HepG2 (cell line): ENCODE results near the gene CNKSR3. TPM values are rescaled to one million over a fixed set of nuclear protein-coding genes. Genes with fewer than 3 reads are reported as not detected.

Experiments used
- ATAC-seq: fragments of 200-7000 bp; cut with Tn5 transposase; 3 replicates; pipeline ENCODE4 v1.9.1; 2020; ENCODE audit warnings: mild to moderate bottlenecking, moderate library complexity
- Bru-seq: library from RNA; stranded (reverse); fragments of 400-500 nt; gene quantifications from one replicate; lab custom pipeline; 2021; lab: Mats Ljungman, UMichigan
- BruChase-seq, 2 experiments: library from RNA; stranded (reverse); fragments of 400-500 nt; gene quantifications; one replicate each; lab custom pipeline; 2021; lab: Mats Ljungman, UMichigan
- BruUV-seq: library from RNA; stranded (reverse); fragments of 400-500 nt; replicated peaks from 2 replicates; lab custom pipeline; 2021; lab: Mats Ljungman, UMichigan
- CTCF ChIA-PET: fragments of 300-600 bp; formaldehyde crosslinking; extraction: SDS; loops from one replicate; lab custom pipeline; 2021; ENCODE audit warnings: low total read pairs, inconsistent platforms, low intra/inter-chr PET ratio; lab: Yijun Ruan, JAX
- POLR2A ChIA-PET: fragments of 350-600 bp; sonication (Branson Sonifier 250); formaldehyde crosslinking; loops from one replicate; lab custom pipeline; 2020; ENCODE audit warnings: antibody characterized with exemption, inconsistent platforms; lab: Yijun Ruan, JAX
- DNase-seq: peaks from one replicate; pipeline ENCODE4 v3.0.0-alpha.2; 2015; ENCODE audit warnings: low spot score
- FAIRE-seq: peaks from 3 replicates; lab custom pipeline; 2011; peaks lifted over from hg19 to GRCh38; lab: Jason Lieb, UNC
- H2AFZ ChIP-seq: one replicate; pipeline ENCODE4 v1.6.1; 2011; ENCODE audit warnings: low read length, inconsistent platforms
- H3K27ac ChIP-seq: fragments of 300-600 bp; 3 replicates; pipeline ENCODE4 v1.8.0; 2011; ENCODE audit warnings: mixed run types, mild to moderate bottlenecking, mixed read lengths, low read length, inconsistent platforms; ENCODE audit not compliant: insufficient read depth; ENCODE audit errors: extremely low read length
- H3K27me3 ChIP-seq, 2 experiments: fragments of 200-600 bp in 1 of 2; 2 replicates in 1 of 2; 3 replicates in 1 of 2; pipeline versions ENCODE4 v1.6.0 to v1.8.0; 2011; ENCODE audit warnings: low read length in 2 of 2, mild to moderate bottlenecking in 2 of 2, moderate library complexity in 2 of 2, inconsistent platforms in 1 of 2; ENCODE audit not compliant: insufficient read depth in 2 of 2, control insufficient read depth in 1 of 2
- H3K36me3 ChIP-seq, 2 experiments: fragments of 200-600 bp in 1 of 2; replicated peaks in 1 of 2; 2 replicates in 1 of 2; 3 replicates in 1 of 2; pipeline versions ENCODE4 v1.5.1 to v1.8.0; 2011; ENCODE audit warnings: low read length in 2 of 2, inconsistent platforms in 1 of 2; ENCODE audit not compliant: insufficient read depth in 2 of 2, control insufficient read depth in 1 of 2
- H3K4me1 ChIP-seq: 2 replicates; pipeline ENCODE4 v1.5.1; 2012; ENCODE audit warnings: low read length, inconsistent platforms; ENCODE audit not compliant: insufficient read depth
- H3K4me2 ChIP-seq: 2 replicates; pipeline ENCODE4 v1.6.0; 2011; ENCODE audit warnings: low read depth, low read length, inconsistent platforms
- H3K4me3 ChIP-seq, 3 experiments: fragments of 200-600 bp in 1 of 3; sonication (generic), shearing (Covaris generic) in 1 of 3; replicated peaks in 1 of 3; 2 replicates each; pipeline ENCODE4 v1.5.1; 2011 to 2016; ENCODE audit warnings: low read length in 3 of 3, inconsistent platforms in 2 of 3, low read depth in 2 of 3, mild to moderate bottlenecking in 2 of 3, control low read depth in 1 of 3, mixed read lengths in 1 of 3; ENCODE audit not compliant: insufficient read depth in 1 of 3
- H3K79me2 ChIP-seq: one replicate; pipeline ENCODE4 v1.6.1; 2011; ENCODE audit warnings: low read length, inconsistent platforms; ENCODE audit not compliant: insufficient read depth
- H3K9ac ChIP-seq: 2 replicates; pipeline ENCODE4 v1.6.0; 2011; ENCODE audit warnings: mild to moderate bottlenecking, low read depth, low read length, inconsistent platforms; ENCODE audit not compliant: insufficient read depth
- H3K9me3 ChIP-seq: 2 replicates; pipeline ENCODE4 v1.5.1; 2012; ENCODE audit warnings: mild to moderate bottlenecking, low read length
- H4K20me1 ChIP-seq: 2 replicates; pipeline ENCODE4 v1.6.0; 2011; ENCODE audit warnings: inconsistent platforms, mild to moderate bottlenecking, low read length, moderate library complexity; ENCODE audit not compliant: insufficient read depth
- GATAD1 ChIP-seq: IDR thresholded peaks from 2 replicates; pipeline ENCODE4 v1.6.1; 2016; ENCODE audit warnings: missing genetic modification reagents, missing compliant biosample characterization
- HOXA9 ChIP-seq: sonication (generic); formaldehyde crosslinking; IDR thresholded peaks from 2 replicates; pipeline ENCODE4 v1.8.1; 2022; ENCODE audit warnings: missing genetic modification reagents, mild to moderate bottlenecking, moderate library complexity, borderline replicate concordance
- NFE2L1 ChIP-seq: sonication (generic); formaldehyde crosslinking; IDR thresholded peaks from 2 replicates; pipeline ENCODE4 v1.4.0; 2020; ENCODE audit warnings: missing genetic modification reagents, mild to moderate bottlenecking, borderline replicate concordance
- NFYC ChIP-seq: IDR thresholded peaks from 2 replicates; pipeline ENCODE4 v1.6.1; 2016; ENCODE audit warnings: missing genetic modification reagents, missing compliant biosample characterization
- NR3C1 ChIP-seq: sonication (generic); formaldehyde crosslinking; IDR thresholded peaks from 2 replicates; pipeline ENCODE4 v1.4.0; 2020; ENCODE audit warnings: missing genetic modification reagents
- REL ChIP-seq: sonication (generic); formaldehyde crosslinking; conservative IDR thresholded peaks from 2 replicates; pipeline ENCODE4 v1.8.0; 2022; ENCODE audit warnings: mild to moderate bottlenecking, missing genetic modification reagents, moderate library complexity
- TGIF2 ChIP-seq: IDR thresholded peaks from 2 replicates; pipeline ENCODE4 v1.6.1; 2016; ENCODE audit warnings: control low read depth, missing compliant biosample characterization
- TOE1 ChIP-seq: sonication (generic); formaldehyde crosslinking; IDR thresholded peaks from 2 replicates; pipeline ENCODE4 v1.4.0; 2020; ENCODE audit warnings: mild to moderate bottlenecking, missing genetic modification reagents
- ZBTB26 ChIP-seq: IDR thresholded peaks from 2 replicates; pipeline ENCODE4 v1.6.1; 2016; ENCODE audit warnings: missing compliant biosample characterization, missing genetic modification reagents, borderline replicate concordance
- ZNF3 ChIP-seq: IDR thresholded peaks from 2 replicates; pipeline ENCODE4 v1.7.0; 2017; ENCODE audit warnings: inconsistent platforms
- ZNF350 ChIP-seq: sonication (generic); formaldehyde crosslinking; IDR thresholded peaks from 2 replicates; pipeline ENCODE4 v1.4.0; 2020; ENCODE audit warnings: mild to moderate bottlenecking, low read depth, missing genetic modification reagents, borderline replicate concordance
- ZNF446 ChIP-seq: sonication (generic); formaldehyde crosslinking; IDR thresholded peaks from 2 replicates; pipeline ENCODE4 v1.5.0; 2020; ENCODE audit warnings: mild to moderate bottlenecking, missing genetic modification reagents
- ZNF720 ChIP-seq: sonication (generic); formaldehyde crosslinking; IDR thresholded peaks from 2 replicates; pipeline ENCODE4 v1.4.0; 2020; ENCODE audit warnings: missing genetic modification reagents
- ZNF75D ChIP-seq: sonication (generic); formaldehyde crosslinking; IDR thresholded peaks from 2 replicates; pipeline ENCODE4 v1.8.1; 2023; ENCODE audit warnings: missing genetic modification reagents, mild to moderate bottlenecking, borderline replicate concordance
- WGBS: methylation state at CpG from one replicate; pipeline ENCODE4 v1.1.6; 2017; ENCODE audit warnings: low lambda C conversion rate; 5-methylcytosine and 5-hydroxymethylcytosine counted together
- in situ Hi-C: cut with HindIII; loops from 2 replicates; pipeline ENCODE4 v1.10.0; 2017; ENCODE audit warnings: low pct_unique_long_range_greater_than_20kb; ENCODE audit not compliant: extremely low pct_ligation_motif_present
- intact Hi-C: fragments of 100-400 bp; cut with micrococcal nuclease; formaldehyde crosslinking; loops from one replicate; pipeline ENCODE4 v1.10.0; 2022; ENCODE audit not compliant: unreplicated experiment
- long read RNA-seq, 2 experiments: library from RNA in 1 of 2; library from polyadenylated mRNA in 1 of 2; stranded (forward) in 1 of 2; unstranded in 1 of 2; transcript quantifications; one replicate each; pipeline ENCODE4 v2.0.0, GENCODE V29; 2019 to 2022
- polyA minus RNA-seq, 3 experiments: library from RNA; depleted of rRNA, polyadenylated mRNA; stranded (reverse); fragments of >200 nt; gene quantifications; 2 replicates each; pipeline ENCODE4 v1.2.3, GENCODE V29; 2011; ENCODE audit warnings: low replicate concordance in 1 of 3
- polyA plus RNA-seq, 8 experiments: library from polyadenylated mRNA; depleted of rRNA in 3 of 8; stranded (reverse) in 7 of 8; unstranded in 1 of 8; fragments of >200 nt; fragmentation: Illumina TruSeq in 4 of 8; extraction: Trizol in 4 of 8; gene quantifications; 2 replicates each; pipeline versions ENCODE4 v1.2.1 to v1.2.3, GENCODE V29; 2011 to 2016; ENCODE audit warnings: low read depth in 4 of 8, missing spikeins in 1 of 8, mixed read lengths in 1 of 8; ENCODE audit not compliant: insufficient read depth in 1 of 8
- total RNA-seq, 5 experiments: library from RNA; depleted of rRNA; stranded (reverse); fragments of >200 nt; fragmentation: Illumina TruSeq; extraction: Trizol; gene quantifications; 2 replicates each; pipeline ENCODE4 v1.2.3, GENCODE V29; 2016; ENCODE audit warnings: low read depth in 1 of 5
- TF ChIP-seq, protein P1 (sequence below): sonication (generic); formaldehyde crosslinking; IDR thresholded peaks from 2 replicates; pipeline ENCODE4 v1.5.0; 2020; ENCODE audit warnings: mild to moderate bottlenecking, missing genetic modification reagents

Gene CNKSR3
- total RNA-seq (2016; rRNA removed; fragmentation: Illumina TruSeq; extraction: Trizol) (38.3 and 38.6 TPM in 2 replicates), polyA plus RNA-seq (2011; rRNA removed) (9.2 and 9.8 TPM in 2 replicates), polyA minus RNA-seq (2011; rRNA and poly(A)+ RNA removed; ENCODE audit: low replicate concordance) (1.5 and 15.6 TPM in 2 replicates), Bru-seq, nascent RNA (percentile 96 among the genes with signal in this experiment), BruChase-seq, experiment 1, labeled RNA remaining after a 6-hour chase (percentile 93 among the genes with signal in this experiment), BruChase-seq, experiment 2, labeled RNA remaining after a 2-hour chase (percentile 94 among the genes with signal in this experiment)
- total RNA-seq (2016; cell fraction: cytosol; rRNA removed; fragmentation: Illumina TruSeq; extraction: Trizol; ENCODE audit: low read depth): 18.4 and 19.1 TPM in 2 replicates
- total RNA-seq (2016; cell fraction: insoluble cytoplasmic fraction; rRNA removed; fragmentation: Illumina TruSeq; extraction: Trizol): 32.0 and 35.6 TPM in 2 replicates
- 26.6 and 26.7 TPM in 2 replicates for total RNA-seq (2016; cell fraction: membrane; rRNA removed; fragmentation: Illumina TruSeq; extraction: Trizol)
- 20.9 and 24.2 TPM in 2 replicates for total RNA-seq (2016; cell fraction: nucleus; rRNA removed; fragmentation: Illumina TruSeq; extraction: Trizol)
- 6.3 and 7.8 TPM in 2 replicates for polyA plus RNA-seq (2011; cell fraction: cytosol; rRNA removed)
- polyA plus RNA-seq (2011; cell fraction: nucleus; rRNA removed): 8.2 and 9.9 TPM in 2 replicates
- polyA plus RNA-seq (2012): 26.2 and 28.1 TPM in 2 replicates
- 2.8 and 4.0 TPM in 2 replicates for polyA plus RNA-seq (2016; cell fraction: cytosol; fragmentation: Illumina TruSeq; extraction: Trizol; ENCODE audit: low read depth)
- 31.5 and 36.8 TPM in 2 replicates for polyA plus RNA-seq (2016; cell fraction: insoluble cytoplasmic fraction; fragmentation: Illumina TruSeq; extraction: Trizol; ENCODE audit: low read depth)
- 12.5 and 12.6 TPM in 2 replicates for polyA plus RNA-seq (2016; cell fraction: membrane; fragmentation: Illumina TruSeq; extraction: Trizol; ENCODE audit: low read depth)
- 27.9 and 29.1 TPM in 2 replicates for polyA plus RNA-seq (2016; cell fraction: nucleus; fragmentation: Illumina TruSeq; extraction: Trizol; ENCODE audit: insufficient read depth, low read depth)
- polyA minus RNA-seq (2011; cell fraction: cytosol; rRNA and poly(A)+ RNA removed): 9.9 TPM in 2 replicates
- 17.1 and 21.3 TPM in 2 replicates for polyA minus RNA-seq (2011; cell fraction: nucleus; rRNA and poly(A)+ RNA removed)
- long read RNA-seq, experiment 1, full-length matches to known transcripts: 5 of 14 reads
- long read RNA-seq, experiment 1, partial matches to known transcripts: 2 of 14 reads
- long read RNA-seq, experiment 1, other reads (novel, unspliced or antisense): 7 of 14 reads
- long read RNA-seq, experiment 2, full-length matches to known transcripts: 19 of 70 reads
- long read RNA-seq, experiment 2, partial matches to known transcripts: 5 of 70 reads
- long read RNA-seq, experiment 2, other reads (novel, unspliced or antisense): 46 of 70 reads

GRCh38 chr6:154510144-154510905, at the start of gene CNKSR3:
Gene CNKSR3 (minus strand): TSS chr6:154510685. CDS start chr6:154510114, 571 bp downstream.
- ChIA-PET CTCF (no interaction called here), POLR2A (interaction anchor here (1.0 to 5.8 kb wide), 17 partner anchors 11 to 224 kb away, joined by 3 to 48 read pairs (median 6); no protein-coding TSS in a partner anchor)
- FAIRE-seq (no peak), DNase-seq (peak; percentile 95), ATAC-seq (peak; percentile 87)
- intact Hi-C loops (loop anchor here (1.0 to 5.0 kb wide), 3 partner anchors 80 to 222 kb away; partner anchors contain the start of gene SCAF8), in situ Hi-C loops (loop anchor here (25.0 kb wide), 1 partner anchor 348 kb away; no protein-coding TSS in a partner anchor)
- 2% methylated on average over 32 of the region's 86 CpGs for WGBS
- Histone ChIP-seq H3K4me1 (peaks cover 43% of the 10 kb centered on the region), H3K27me3 (no peaks in the 10 kb centered on the region; a peak in 1 of 5 replicates), H3K36me3 (peaks cover 0 to 12% of the 10 kb centered on the region in 2 experiments; a peak in 1 of 5 replicates), H3K79me2 (peaks cover 46% of the 10 kb centered on the region), H2AFZ (no peak within 1 kb of the TSS), H3K9ac (peak within 1 kb of the TSS; percentile 98), H4K20me1 (peaks cover 24% of the 10 kb centered on the region), H3K27ac (peak within 1 kb of the TSS; percentile 94), H3K4me2 (peak within 1 kb of the TSS; percentile 86), H3K4me3 (peak within 1 kb of the TSS; percentile 96 to 99 (median 98)), H3K9me3 (no peaks in the 10 kb centered on the region)
- no TSS peak for BruUV-seq
- TF ChIP-seq NFYC (CRISPR knock-in tag): peak; percentile 19; the same call in 1 of the 2 replicates
- TF ChIP-seq ZNF446 (CRISPR knock-in tag): no peak; the same call in 1 of the 2 replicates
- no peak for TF ChIP-seq ZNF350 (CRISPR knock-in tag)
- TF ChIP-seq, protein P1, sequence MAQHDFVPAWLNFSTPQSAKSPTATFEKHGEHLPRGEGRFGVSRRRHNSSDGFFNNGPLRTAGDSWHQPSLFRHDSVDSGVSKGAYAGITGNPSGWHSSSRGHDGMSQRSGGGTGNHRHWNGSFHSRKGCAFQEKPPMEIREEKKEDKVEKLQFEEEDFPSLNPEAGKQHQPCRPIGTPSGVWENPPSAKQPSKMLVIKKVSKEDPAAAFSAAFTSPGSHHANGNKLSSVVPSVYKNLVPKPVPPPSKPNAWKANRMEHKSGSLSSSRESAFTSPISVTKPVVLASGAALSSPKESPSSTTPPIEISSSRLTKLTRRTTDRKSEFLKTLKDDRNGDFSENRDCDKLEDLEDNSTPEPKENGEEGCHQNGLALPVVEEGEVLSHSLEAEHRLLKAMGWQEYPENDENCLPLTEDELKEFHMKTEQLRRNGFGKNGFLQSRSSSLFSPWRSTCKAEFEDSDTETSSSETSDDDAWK: no peak
- no peak for TF ChIP-seq ZNF720 (CRISPR knock-in tag)
- TF ChIP-seq HOXA9 (CRISPR knock-in tag): no peak
- no peak for TF ChIP-seq ZBTB26 (CRISPR knock-in tag)
- no peak for TF ChIP-seq NR3C1 (CRISPR knock-in tag)
- TF ChIP-seq GATAD1 (CRISPR knock-in tag): peak; percentile 56; the same call in 1 of the 2 replicates
- TF ChIP-seq TOE1 (CRISPR knock-in tag): no peak; the same call in 1 of the 2 replicates
- TF ChIP-seq NFE2L1 (CRISPR knock-in tag): no peak
- TF ChIP-seq REL (CRISPR knock-in tag): no peak
- no peak for TF ChIP-seq ZNF3 (CRISPR knock-in tag)
- TF ChIP-seq TGIF2 (CRISPR knock-in tag): peak; percentile 61; the same call in 1 of the 2 replicates
- TF ChIP-seq ZNF75D (CRISPR knock-in tag): no peak
